Measurements from ENCODE around the gene ITM2A.

The ITM2A gene

DNA sequence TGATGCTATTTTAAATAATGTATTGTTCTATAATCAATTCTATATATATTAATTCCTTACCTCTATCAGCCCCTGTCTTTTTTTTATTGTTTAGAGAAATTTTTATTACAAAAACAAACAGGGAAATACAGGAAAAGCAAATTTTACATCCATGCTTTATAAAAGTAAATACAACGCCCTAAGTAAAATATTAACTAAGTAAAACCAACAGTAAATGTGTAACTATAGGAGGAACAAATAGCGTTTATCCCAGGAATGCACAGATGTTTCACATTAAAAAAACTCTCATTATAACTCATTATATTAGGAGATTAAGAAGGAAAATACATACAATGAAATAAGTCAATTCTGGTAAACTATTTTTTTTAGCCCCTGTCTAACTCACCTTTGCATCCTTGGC, 8.2 kb upstream of the ITM2A start:
- TF ChIP-seq POLR2AphosphoS5 (IDR thresholded peaks at IDR 0.05; ENCODE audit: low read depth, low read length) (no peak), SIN3A (IDR thresholded peaks at IDR 0.05; ENCODE audit: borderline replicate concordance, insufficient read depth, low read length) (no peak), FOXP2 (optimal IDR thresholded peaks at IDR 0.05; ENCODE audit: borderline replicate concordance, extremely low read depth, extremely low read length, insufficient read depth) (no peak), TAF1 (IDR thresholded peaks at IDR 0.05; ENCODE audit: borderline replicate concordance, insufficient read depth, low read length) (no peak)
- TF ChIP-seq, protein P1, sequence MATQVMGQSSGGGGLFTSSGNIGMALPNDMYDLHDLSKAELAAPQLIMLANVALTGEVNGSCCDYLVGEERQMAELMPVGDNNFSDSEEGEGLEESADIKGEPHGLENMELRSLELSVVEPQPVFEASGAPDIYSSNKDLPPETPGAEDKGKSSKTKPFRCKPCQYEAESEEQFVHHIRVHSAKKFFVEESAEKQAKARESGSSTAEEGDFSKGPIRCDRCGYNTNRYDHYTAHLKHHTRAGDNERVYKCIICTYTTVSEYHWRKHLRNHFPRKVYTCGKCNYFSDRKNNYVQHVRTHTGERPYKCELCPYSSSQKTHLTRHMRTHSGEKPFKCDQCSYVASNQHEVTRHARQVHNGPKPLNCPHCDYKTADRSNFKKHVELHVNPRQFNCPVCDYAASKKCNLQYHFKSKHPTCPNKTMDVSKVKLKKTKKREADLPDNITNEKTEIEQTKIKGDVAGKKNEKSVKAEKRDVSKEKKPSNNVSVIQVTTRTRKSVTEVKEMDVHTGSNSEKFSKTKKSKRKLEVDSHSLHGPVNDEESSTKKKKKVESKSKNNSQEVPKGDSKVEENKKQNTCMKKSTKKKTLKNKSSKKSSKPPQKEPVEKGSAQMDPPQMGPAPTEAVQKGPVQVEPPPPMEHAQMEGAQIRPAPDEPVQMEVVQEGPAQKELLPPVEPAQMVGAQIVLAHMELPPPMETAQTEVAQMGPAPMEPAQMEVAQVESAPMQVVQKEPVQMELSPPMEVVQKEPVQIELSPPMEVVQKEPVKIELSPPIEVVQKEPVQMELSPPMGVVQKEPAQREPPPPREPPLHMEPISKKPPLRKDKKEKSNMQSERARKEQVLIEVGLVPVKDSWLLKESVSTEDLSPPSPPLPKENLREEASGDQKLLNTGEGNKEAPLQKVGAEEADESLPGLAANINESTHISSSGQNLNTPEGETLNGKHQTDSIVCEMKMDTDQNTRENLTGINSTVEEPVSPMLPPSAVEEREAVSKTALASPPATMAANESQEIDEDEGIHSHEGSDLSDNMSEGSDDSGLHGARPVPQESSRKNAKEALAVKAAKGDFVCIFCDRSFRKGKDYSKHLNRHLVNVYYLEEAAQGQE (IDR thresholded peaks at IDR 0.05; ENCODE audit: insufficient read depth in 1 of 2, low read depth in 2 of 2, low read length in 2 of 2) = no peak

DNA sequence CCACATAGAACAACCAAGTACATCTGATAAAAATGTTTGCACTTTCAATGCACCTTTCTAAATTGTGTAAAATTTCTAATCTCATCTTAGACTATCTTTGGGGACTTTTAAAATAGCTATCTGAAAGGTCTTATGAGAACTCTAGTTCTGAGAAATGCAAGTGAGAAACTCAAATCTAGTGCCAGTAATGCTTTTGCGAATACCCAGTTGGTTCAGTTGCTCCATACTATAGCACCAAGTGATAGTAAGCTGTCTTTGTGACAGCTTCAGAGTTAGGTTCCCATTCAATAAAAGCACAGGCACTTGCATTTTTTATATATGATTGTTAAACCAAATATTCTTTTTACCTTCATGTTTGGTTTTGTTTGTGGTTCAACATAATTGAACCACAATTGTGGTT, 4.5 kb upstream of the ITM2A start:
- no peak for TF ChIP-seq POLR2AphosphoS5 (IDR thresholded peaks at IDR 0.05; ENCODE audit: low read depth, low read length)
- no peak for TF ChIP-seq SIN3A (IDR thresholded peaks at IDR 0.05; ENCODE audit: borderline replicate concordance, insufficient read depth, low read length)
- TF ChIP-seq FOXP2 (optimal IDR thresholded peaks at IDR 0.05; ENCODE audit: borderline replicate concordance, extremely low read depth, extremely low read length, insufficient read depth) = no peak
- TF ChIP-seq, protein P1 (IDR thresholded peaks at IDR 0.05; ENCODE audit: insufficient read depth in 1 of 2, low read depth in 2 of 2, low read length in 2 of 2) = no peak
- TF ChIP-seq TAF1 (IDR thresholded peaks at IDR 0.05; ENCODE audit: borderline replicate concordance, insufficient read depth, low read length) = no peak

DNA sequence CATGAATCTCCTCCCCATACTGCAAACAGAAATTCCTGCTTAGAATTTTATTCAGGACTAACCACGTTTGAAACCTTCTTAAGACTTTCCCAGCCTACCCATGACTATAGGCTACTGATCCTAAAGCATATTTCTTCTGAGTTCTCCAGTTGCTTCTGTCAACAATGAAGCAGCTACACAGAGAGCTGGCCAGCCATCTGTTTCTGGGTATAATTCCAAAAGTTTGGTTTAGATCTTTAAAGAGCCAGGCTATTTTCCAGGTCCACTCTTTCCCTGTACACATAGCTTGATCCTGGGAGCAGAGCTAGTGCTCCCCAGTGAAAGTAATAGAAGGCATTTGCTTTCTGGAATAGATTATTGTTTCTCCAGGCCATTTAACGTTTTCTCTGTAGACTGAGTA, 4.0 kb upstream of the ITM2A start:
- TF ChIP-seq, protein P1 (IDR thresholded peaks at IDR 0.05; ENCODE audit: insufficient read depth in 1 of 2, low read depth in 2 of 2, low read length in 2 of 2) = no peak
- TF ChIP-seq SIN3A (IDR thresholded peaks at IDR 0.05; ENCODE audit: borderline replicate concordance, insufficient read depth, low read length) (no peak), TAF1 (IDR thresholded peaks at IDR 0.05; ENCODE audit: borderline replicate concordance, insufficient read depth, low read length) (no peak), FOXP2 (optimal IDR thresholded peaks at IDR 0.05; ENCODE audit: borderline replicate concordance, extremely low read depth, extremely low read length, insufficient read depth) (no peak), POLR2AphosphoS5 (IDR thresholded peaks at IDR 0.05; ENCODE audit: low read depth, low read length) (no peak)

DNA sequence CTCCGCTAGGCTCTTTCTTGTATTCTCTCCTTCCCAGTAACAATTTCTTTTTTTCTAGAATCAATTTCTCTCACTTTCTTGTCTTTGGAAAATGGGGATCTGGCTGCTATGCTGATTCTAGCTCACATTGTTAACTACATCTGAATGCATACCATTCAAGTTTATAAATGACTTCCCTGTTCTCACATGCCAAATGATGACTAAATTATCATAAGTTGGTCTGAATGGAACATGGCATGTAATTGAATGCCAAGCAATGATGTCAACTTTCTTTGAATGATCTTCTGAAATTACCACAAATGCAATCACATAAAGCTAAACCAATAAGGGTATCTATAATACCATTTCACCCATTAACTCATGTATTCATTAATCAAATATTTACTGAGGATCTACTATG, 2.7 kb upstream of the ITM2A start:
- no peak for TF ChIP-seq TAF1 (IDR thresholded peaks at IDR 0.05; ENCODE audit: borderline replicate concordance, insufficient read depth, low read length)
- no peak for TF ChIP-seq POLR2AphosphoS5 (IDR thresholded peaks at IDR 0.05; ENCODE audit: low read depth, low read length)
- TF ChIP-seq, protein P1 (IDR thresholded peaks at IDR 0.05; ENCODE audit: insufficient read depth in 1 of 2, low read depth in 2 of 2, low read length in 2 of 2) = no peak
- no peak for TF ChIP-seq FOXP2 (optimal IDR thresholded peaks at IDR 0.05; ENCODE audit: borderline replicate concordance, extremely low read depth, extremely low read length, insufficient read depth)
- no peak for TF ChIP-seq SIN3A (IDR thresholded peaks at IDR 0.05; ENCODE audit: borderline replicate concordance, insufficient read depth, low read length)

DNA sequence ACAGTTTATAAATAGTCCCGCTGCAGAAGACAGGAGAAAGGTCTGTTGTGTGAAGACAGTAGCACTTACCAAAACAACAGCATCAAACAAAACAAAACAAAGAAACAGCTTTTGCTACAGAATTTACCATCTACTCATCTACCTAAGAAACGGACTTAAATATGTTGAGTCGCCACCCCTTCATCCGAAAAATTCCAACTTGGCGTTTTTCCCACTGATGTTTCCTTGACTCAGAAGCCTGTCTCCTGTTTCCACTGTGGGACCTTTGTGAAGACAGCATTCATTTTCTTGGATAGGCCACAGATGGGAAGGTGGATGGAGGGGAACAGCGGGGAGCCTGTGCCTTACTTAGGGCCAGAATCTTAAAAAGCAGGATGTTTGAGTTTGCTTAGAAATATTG, 1.3 kb upstream of the ITM2A start:
- TF ChIP-seq TAF1 (IDR thresholded peaks at IDR 0.05; ENCODE audit: borderline replicate concordance, insufficient read depth, low read length) (no peak), POLR2AphosphoS5 (IDR thresholded peaks at IDR 0.05; ENCODE audit: low read depth, low read length) (no peak), FOXP2 (optimal IDR thresholded peaks at IDR 0.05; ENCODE audit: borderline replicate concordance, extremely low read depth, extremely low read length, insufficient read depth) (no peak), SIN3A (IDR thresholded peaks at IDR 0.05; ENCODE audit: borderline replicate concordance, insufficient read depth, low read length) (no peak)
- TF ChIP-seq, protein P1 (IDR thresholded peaks at IDR 0.05; ENCODE audit: insufficient read depth in 1 of 2, low read depth in 2 of 2, low read length in 2 of 2) = no peak

All from PFSK-1 (cell line).